PC-3 (cell line): ENCODE results near the gene FMNL2. TPM values are rescaled to one million over a fixed set of nuclear protein-coding genes. Genes with fewer than 3 reads are reported as not detected.

Experiments used
- ATAC-seq: fragments of 200-7000 bp; cut with Tn5 transposase; 2 replicates; pipeline ENCODE4 v1.9.1; 2020; ENCODE audit warnings: mild to moderate bottlenecking, moderate library complexity
- BruUV-seq: library from RNA; stranded (reverse); fragments of 400-500 nt; replicated peaks from 2 replicates; lab custom pipeline; 2021; lab: Mats Ljungman, UMichigan
- CTCF ChIA-PET: fragments of 300-600 bp; sonication (Branson Sonifier 250); formaldehyde crosslinking; loops from one replicate; lab custom pipeline; 2022; ENCODE audit warnings: antibody characterized with exemption; lab: Charles Lee
- POLR2A ChIA-PET: fragments of 300-600 bp; sonication (Branson Sonifier 250); formaldehyde crosslinking; loops from one replicate; lab custom pipeline; 2022; ENCODE audit warnings: antibody characterized with exemption; ENCODE audit not compliant: unreplicated experiment; lab: Charles Lee
- DNase-seq: peaks from one replicate; pipeline ENCODE4 v3.0.0-alpha.2; 2015
- H2AFZ ChIP-seq: fragments of 300-600 bp; sonication (generic); 2 replicates; pipeline ENCODE4 v1.6.0; 2016; ENCODE audit warnings: antibody characterized with exemption, low read length
- H3F3A ChIP-seq: fragments of 300-600 bp; sonication (generic); one replicate; pipeline ENCODE4 v1.6.0; 2017; ENCODE audit warnings: antibody characterized with exemption, low read length, control low read depth, mild to moderate bottlenecking; ENCODE audit not compliant: unreplicated experiment
- H3K27ac ChIP-seq: fragments of 300-600 bp; sonication (generic); 2 replicates; pipeline ENCODE4 v1.5.1; 2016; ENCODE audit warnings: mild to moderate bottlenecking, low read length
- H3K27me3 ChIP-seq: fragments of 300-600 bp; sonication (generic); 2 replicates; pipeline ENCODE4 v1.6.1; 2016; ENCODE audit warnings: low read length, mixed read lengths
- H3K36me3 ChIP-seq: fragments of 300-600 bp; sonication (generic); 2 replicates; pipeline ENCODE4 v1.6.1; 2016; ENCODE audit warnings: low read depth, mixed run types, low read length, mixed read lengths
- H3K4me1 ChIP-seq: fragments of 300-600 bp; sonication (generic); 2 replicates; pipeline ENCODE4 v1.5.1; 2016; ENCODE audit warnings: low read length; ENCODE audit not compliant: insufficient read depth
- H3K4me2 ChIP-seq: fragments of 300-600 bp; sonication (generic); 2 replicates; pipeline ENCODE4 v1.6.0; 2016; ENCODE audit warnings: low read length
- H3K4me3 ChIP-seq: fragments of 300-600 bp; sonication (generic); 2 replicates; pipeline ENCODE4 v1.5.1; 2016; ENCODE audit warnings: mild to moderate bottlenecking, low read length, mixed read lengths
- H3K79me2 ChIP-seq: fragments of 300-600 bp; sonication (generic); 2 replicates; pipeline ENCODE4 v1.6.1; 2017; ENCODE audit warnings: low read length, mixed read lengths
- H3K9ac ChIP-seq: fragments of 300-600 bp; sonication (generic); 2 replicates; pipeline ENCODE4 v1.6.0; 2016; ENCODE audit warnings: mild to moderate bottlenecking, low read length
- H3K9me2 ChIP-seq: fragments of 300-600 bp; sonication (generic); replicated peaks from 2 replicates; pipeline ENCODE4 v1.6.1; 2016; ENCODE audit warnings: mixed run types, low read length, mixed read lengths
- H3K9me3 ChIP-seq: fragments of 300-600 bp; sonication (generic); 2 replicates; pipeline ENCODE4 v1.6.1; 2016; ENCODE audit warnings: low read length, mixed read lengths
- H4K20me1 ChIP-seq: fragments of 300-600 bp; sonication (generic); 2 replicates; pipeline ENCODE4 v1.6.1; 2016; ENCODE audit warnings: low read length, mixed read lengths
- CTCF ChIP-seq: fragments of 300-600 bp; sonication (generic); conservative IDR thresholded peaks from 2 replicates; pipeline ENCODE4 v1.5.1; 2017; ENCODE audit warnings: antibody characterized with exemption, low read depth, mild to moderate bottlenecking, low read length
- EZH2 ChIP-seq: fragments of 300-600 bp; sonication (generic); IDR thresholded peaks from one replicate; pipeline ENCODE4 v1.6.1; 2017; ENCODE audit warnings: antibody characterized with exemption, mild to moderate bottlenecking, low read length; ENCODE audit not compliant: unreplicated experiment
- EZH2phosphoT487 ChIP-seq: fragments of 300-600 bp; sonication (generic); IDR thresholded peaks from 2 replicates; pipeline ENCODE4 v1.6.1; 2018; ENCODE audit warnings: mild to moderate bottlenecking, antibody characterized with exemption, low read length, borderline replicate concordance
- intact Hi-C: fragments of 100-400 bp; cut with micrococcal nuclease; formaldehyde crosslinking; loops from 2 replicates; pipeline ENCODE4 v1.9.0; 2023
- total RNA-seq: library from RNA; depleted of rRNA; stranded (reverse); fragments of >200 nt; gene quantifications from 2 replicates; pipeline ENCODE4 v1.2.3, GENCODE V29; 2014

FMNL2 gene
- total RNA-seq, 1 experiment from 2014 or later: 15.8 TPM

GRCh38 chr2:152650768-152651371 is 315.9 kb downstream of the FMNL2 start:
- DNase-seq (no peak), ATAC-seq (no peak)
- Histone ChIP-seq H4K20me1 (no peaks in the 10 kb centered on the region), H3K9me3 (no peaks in the 10 kb centered on the region), H3K79me2 (no peaks in the 10 kb centered on the region), H3K27me3 (no peaks in the 10 kb centered on the region), H3K36me3 (peaks cover 25% of the 10 kb centered on the region), H3K4me3 (no peak overlapping the region), H3K4me1 (peaks cover 20% of the 10 kb centered on the region), H3F3A (peaks cover 3% of the 10 kb centered on the region), H3K9me2 (no peaks in the 10 kb centered on the region), H3K27ac (no peak overlapping the region), H3K4me2 (no peak overlapping the region), H3K9ac (no peak overlapping the region), H2AFZ (no peak overlapping the region)
- TF ChIP-seq EZH2phosphoT487 (no peak), CTCF (no peak), EZH2 (no peak)
- intact Hi-C loops: no loop called here
- CTCF ChIA-PET: no interaction called here
- POLR2A ChIA-PET: no interaction called here
- no TSS peak for BruUV-seq

- BruUV-seq: no TSS peak
- H3K36me3 ChIP-seq: peaks cover 32% of the 10 kb centered on the region
- ATAC-seq (no peak), DNase-seq (no peak)
- no peaks in the 10 kb centered on the region for H4K20me1 ChIP-seq
- H3K9ac ChIP-seq: no peak overlapping the region
- H3F3A ChIP-seq: peaks cover 3% of the 10 kb centered on the region
- intact Hi-C loops: no loop called here
- TF ChIP-seq EZH2: no peak
- no peak for TF ChIP-seq EZH2phosphoT487
- TF ChIP-seq CTCF: no peak
- H3K4me2 ChIP-seq: no peak overlapping the region
- H2AFZ ChIP-seq: no peak overlapping the region
- H3K27ac ChIP-seq: no peak overlapping the region
- H3K4me1 ChIP-seq: peaks cover 14% of the 10 kb centered on the region
- ChIA-PET CTCF (no interaction called here), POLR2A (no interaction called here)
- H3K9me2 ChIP-seq: no peaks in the 10 kb centered on the region
- H3K4me3 ChIP-seq: no peak overlapping the region
- H3K27me3 ChIP-seq: no peaks in the 10 kb centered on the region
- H3K9me3 ChIP-seq: no peaks in the 10 kb centered on the region
- H3K79me2 ChIP-seq: no peaks in the 10 kb centered on the region
Observed at GRCh38 chr2:152651834-152652233, 316.9 kb downstream of the FMNL2 start.

GRCh38 chr2:152655880-152656279 is 320.9 kb downstream of the FMNL2 start:
- H3K9me2 ChIP-seq: no peaks in the 10 kb centered on the region
- no TSS peak for BruUV-seq
- no peak for DNase-seq
- intact Hi-C loops: no loop called here
- H4K20me1 ChIP-seq: no peaks in the 10 kb centered on the region
- no peak overlapping the region for H3K4me2 ChIP-seq
- no peak overlapping the region for H3K27ac ChIP-seq
- H3F3A ChIP-seq: no peaks in the 10 kb centered on the region
- H3K9ac ChIP-seq: no peak overlapping the region
- H3K4me3 ChIP-seq: no peak overlapping the region
- ChIA-PET POLR2A (no interaction called here), CTCF (no interaction called here)
- peaks cover 65% of the 10 kb centered on the region for H3K36me3 ChIP-seq
- no peaks in the 10 kb centered on the region for H3K27me3 ChIP-seq
- TF ChIP-seq EZH2: no peak
- no peak for TF ChIP-seq EZH2phosphoT487
- TF ChIP-seq CTCF: no peak
- H2AFZ ChIP-seq: no peak overlapping the region
- H3K9me3 ChIP-seq: no peaks in the 10 kb centered on the region
- H3K79me2 ChIP-seq: no peaks in the 10 kb centered on the region
- no peak for ATAC-seq
- H3K4me1 ChIP-seq: no peaks in the 10 kb centered on the region
